Vagina (tissue), 2 donors: Measurements from ENCODE around the gene DNMBP. TPM values are rescaled to one million over a fixed set of nuclear protein-coding genes. Genes with fewer than 3 reads are reported as not detected.

Source experiments
- DNase-seq, 2 donors: peaks; one replicate each; pipeline ENCODE4 v3.0.0-alpha.2; 2017; ENCODE audit errors: extremely low spot score in 2 of 2
- H3K27ac ChIP-seq: fragments of 200-600 bp; sonication (generic); one replicate; pipeline ENCODE4 v1.5.1; 2019
- H3K27me3 ChIP-seq: fragments of 200-600 bp; sonication (generic); one replicate; pipeline ENCODE4 v1.5.1; 2019
- H3K36me3 ChIP-seq, 2 donors: fragments of 200-600 bp; sonication (generic); one replicate each; pipeline ENCODE4 v1.5.1; 2017 to 2019
- H3K4me1 ChIP-seq: fragments of 200-600 bp; sonication (generic); one replicate; pipeline ENCODE4 v1.5.1; 2019
- H3K4me3 ChIP-seq, 2 donors: fragments of 200-600 bp; sonication (generic); 1 replicate in 1 of 2; 2 replicates in 1 of 2; pipeline ENCODE4 v1.5.1; 2016 to 2019
- H3K9me3 ChIP-seq: fragments of 200-600 bp; sonication (generic); one replicate; pipeline ENCODE4 v1.5.1; 2019
- POLR2A ChIP-seq, 2 donors: fragments of 450-650 bp; IDR thresholded peaks; one replicate each; pipeline ENCODE4 v1.6.1; 2017; ENCODE audit warnings: antibody characterized with exemption in 2 of 2, mild to moderate bottlenecking in 2 of 2, moderate library complexity in 2 of 2
- POLR2AphosphoS5 ChIP-seq, 2 donors: sonication (generic); formaldehyde crosslinking; IDR thresholded peaks; one replicate each; pipeline ENCODE4 v1.9.0; 2017; ENCODE audit warnings: antibody characterized with exemption in 2 of 2, mild to moderate bottlenecking in 2 of 2, low read depth in 1 of 2; ENCODE audit not compliant: insufficient read depth in 1 of 2
- intact Hi-C: fragments of 100-400 bp; cut with DNase I; formaldehyde crosslinking; loops from one replicate; pipeline ENCODE4 v1.15.1; 2023
- total RNA-seq: library from RNA; depleted of rRNA; stranded (reverse); fragments of >200 nt; gene quantifications from one replicate; pipeline ENCODE4 v1.2.3, GENCODE V29; 2016
- TF ChIP-seq, protein P1 (sequence below), 3 experiments: fragments of 450-650 bp in 2 of 3; fragments of 200-600 bp in 1 of 3; sonication (generic) in 1 of 3; IDR thresholded peaks; one replicate each; pipeline ENCODE4 v1.5.1; 2017 to 2019; ENCODE audit warnings: antibody characterized with exemption in 3 of 3, mild to moderate bottlenecking in 2 of 3, moderate library complexity in 2 of 3

The DNMBP gene
- total RNA-seq, 1 donor from 2014 or later, result 31.9 TPM

DNA sequence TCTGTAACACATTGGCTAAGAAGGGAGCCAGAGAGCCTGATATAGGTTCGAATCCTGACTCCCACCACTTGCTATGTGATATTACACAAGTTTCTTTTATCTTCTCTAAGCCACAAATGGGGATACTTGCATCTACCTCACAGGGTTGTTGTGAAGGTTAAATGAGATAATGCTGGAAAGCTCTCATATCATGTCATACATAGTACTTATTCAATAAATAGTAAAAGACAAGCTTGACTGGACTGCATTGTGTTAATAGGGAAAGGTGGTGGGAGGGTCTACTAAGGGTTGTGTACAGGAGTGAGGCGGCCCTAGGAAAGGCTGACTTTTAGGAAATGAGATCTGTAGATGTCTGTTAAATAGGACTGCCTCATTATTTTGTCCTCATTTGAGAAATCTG lies 35.8 kb upstream of the DNMBP start:
- peak overlapping the region; percentile 77 for H3K27ac ChIP-seq
- H3K4me1 ChIP-seq, result peaks cover 46% of the 10 kb centered on the region
- no peak for DNase-seq
- TF ChIP-seq POLR2A (IDR thresholded peaks at IDR 0.05) (no peak), POLR2AphosphoS5 (IDR thresholded peaks at IDR 0.05; ENCODE audit: insufficient read depth in 1 of 2, low read depth in 1 of 2) (no peak)
- TF ChIP-seq, protein P1, sequence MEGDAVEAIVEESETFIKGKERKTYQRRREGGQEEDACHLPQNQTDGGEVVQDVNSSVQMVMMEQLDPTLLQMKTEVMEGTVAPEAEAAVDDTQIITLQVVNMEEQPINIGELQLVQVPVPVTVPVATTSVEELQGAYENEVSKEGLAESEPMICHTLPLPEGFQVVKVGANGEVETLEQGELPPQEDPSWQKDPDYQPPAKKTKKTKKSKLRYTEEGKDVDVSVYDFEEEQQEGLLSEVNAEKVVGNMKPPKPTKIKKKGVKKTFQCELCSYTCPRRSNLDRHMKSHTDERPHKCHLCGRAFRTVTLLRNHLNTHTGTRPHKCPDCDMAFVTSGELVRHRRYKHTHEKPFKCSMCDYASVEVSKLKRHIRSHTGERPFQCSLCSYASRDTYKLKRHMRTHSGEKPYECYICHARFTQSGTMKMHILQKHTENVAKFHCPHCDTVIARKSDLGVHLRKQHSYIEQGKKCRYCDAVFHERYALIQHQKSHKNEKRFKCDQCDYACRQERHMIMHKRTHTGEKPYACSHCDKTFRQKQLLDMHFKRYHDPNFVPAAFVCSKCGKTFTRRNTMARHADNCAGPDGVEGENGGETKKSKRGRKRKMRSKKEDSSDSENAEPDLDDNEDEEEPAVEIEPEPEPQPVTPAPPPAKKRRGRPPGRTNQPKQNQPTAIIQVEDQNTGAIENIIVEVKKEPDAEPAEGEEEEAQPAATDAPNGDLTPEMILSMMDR (IDR thresholded peaks at IDR 0.05), result no peak
- intact Hi-C loops, result loop anchor here (2.0 kb wide), 1 partner anchor 199 kb away; no protein-coding TSS in a partner anchor
- no peaks in the 10 kb centered on the region for H3K27me3 ChIP-seq
- H3K9me3 ChIP-seq, result no peaks in the 10 kb centered on the region
- no peak overlapping the region for H3K4me3 ChIP-seq
- no peaks in the 10 kb centered on the region for H3K36me3 ChIP-seq

DNA sequence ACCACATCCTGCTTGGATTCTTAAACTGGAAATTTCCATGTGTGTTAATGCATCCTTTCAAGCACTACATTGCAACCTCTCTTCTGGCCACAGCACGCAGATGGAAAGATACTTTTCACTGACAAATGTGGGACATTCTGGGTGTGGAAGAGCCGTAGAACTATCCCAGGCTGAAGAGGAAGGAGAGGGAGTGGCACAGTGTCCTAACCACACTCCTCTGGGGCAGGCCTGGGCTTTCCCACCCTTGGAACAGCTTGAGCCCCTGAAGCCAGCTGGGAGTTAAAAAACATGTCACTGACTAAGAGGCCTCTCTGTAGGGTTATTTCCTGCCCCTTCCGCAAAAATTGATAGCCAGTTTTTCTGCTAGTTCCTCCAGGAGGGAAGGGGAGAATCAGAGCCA lies 34.0 kb upstream of the DNMBP start:
- intact Hi-C loops, result loop anchor here (2.0 kb wide), 1 partner anchor 197 kb away; no protein-coding TSS in a partner anchor
- H3K36me3 ChIP-seq, result no peaks in the 10 kb centered on the region
- no peaks in the 10 kb centered on the region for H3K9me3 ChIP-seq
- TF ChIP-seq, protein P1 (IDR thresholded peaks at IDR 0.05), result no peak
- TF ChIP-seq POLR2A (IDR thresholded peaks at IDR 0.05) (no peak), POLR2AphosphoS5 (IDR thresholded peaks at IDR 0.05; ENCODE audit: insufficient read depth in 1 of 2, low read depth in 1 of 2) (no peak)
- H3K4me1 ChIP-seq, result peaks cover 46% of the 10 kb centered on the region
- H3K27me3 ChIP-seq, result no peaks in the 10 kb centered on the region
- no peak overlapping the region for H3K4me3 ChIP-seq
- peak overlapping the region; percentile 77 for H3K27ac ChIP-seq
- DNase-seq, result no peak

GRCh38 chr10:100043344-100043743 lies 33.6 kb upstream of the DNMBP start:
- DNase-seq, result no peak
- H3K4me1 ChIP-seq, result peaks cover 46% of the 10 kb centered on the region
- peak overlapping the region; percentile 77 for H3K27ac ChIP-seq
- H3K36me3 ChIP-seq, result no peaks in the 10 kb centered on the region
- H3K27me3 ChIP-seq, result no peaks in the 10 kb centered on the region
- no peaks in the 10 kb centered on the region for H3K9me3 ChIP-seq
- H3K4me3 ChIP-seq, result no peak overlapping the region
- intact Hi-C loops, result no loop called here
- TF ChIP-seq POLR2AphosphoS5 (IDR thresholded peaks at IDR 0.05; ENCODE audit: insufficient read depth in 1 of 2, low read depth in 1 of 2), result peak in 1 of 2 donors; percentile 47
- no peak for TF ChIP-seq POLR2A (IDR thresholded peaks at IDR 0.05)
- TF ChIP-seq, protein P1 (IDR thresholded peaks at IDR 0.05), result no peak

DNA sequence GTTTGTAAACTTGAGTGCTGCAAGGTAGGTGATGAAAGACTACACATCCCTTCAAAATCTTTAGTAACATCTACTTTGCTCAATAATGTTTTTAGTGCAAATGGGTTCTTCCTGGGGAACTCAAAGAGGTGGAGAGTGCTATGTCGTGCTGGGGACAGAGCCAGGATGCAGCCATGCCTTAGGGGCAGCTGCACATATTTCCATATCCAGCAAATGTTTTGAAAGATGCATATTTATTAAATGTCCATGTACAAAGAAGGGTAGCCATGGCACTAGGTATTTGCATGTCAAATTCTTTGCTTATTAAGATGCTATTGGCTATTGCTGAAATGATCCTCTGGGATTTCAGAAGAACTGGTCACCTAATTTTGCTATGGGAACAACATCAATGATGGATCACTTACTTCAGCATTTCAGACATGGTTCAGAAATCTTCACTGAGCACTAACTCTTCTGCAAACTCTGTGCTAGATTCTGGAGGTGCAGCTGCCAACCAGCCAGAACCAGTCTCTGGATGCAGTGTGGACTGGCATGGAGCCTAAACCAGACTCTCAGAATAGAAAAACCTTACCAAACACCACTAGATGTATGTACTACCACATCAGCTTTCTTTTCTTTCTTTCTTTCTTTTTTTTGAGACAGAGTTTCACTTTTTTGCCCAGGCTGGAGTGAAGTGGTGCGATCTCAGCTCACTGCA lies 31.7 kb upstream of the DNMBP start:
- intact Hi-C loops, result no loop called here
- Histone ChIP-seq H3K27me3 (no peaks in the 10 kb centered on the region), H3K27ac (no peak overlapping the region), H3K4me3 (no peak overlapping the region), H3K4me1 (peaks cover 46% of the 10 kb centered on the region), H3K36me3 (no peaks in the 10 kb centered on the region), H3K9me3 (no peaks in the 10 kb centered on the region)
- no peak for DNase-seq
- TF ChIP-seq POLR2AphosphoS5 (IDR thresholded peaks at IDR 0.05; ENCODE audit: insufficient read depth in 1 of 2, low read depth in 1 of 2), result no peak

DNA sequence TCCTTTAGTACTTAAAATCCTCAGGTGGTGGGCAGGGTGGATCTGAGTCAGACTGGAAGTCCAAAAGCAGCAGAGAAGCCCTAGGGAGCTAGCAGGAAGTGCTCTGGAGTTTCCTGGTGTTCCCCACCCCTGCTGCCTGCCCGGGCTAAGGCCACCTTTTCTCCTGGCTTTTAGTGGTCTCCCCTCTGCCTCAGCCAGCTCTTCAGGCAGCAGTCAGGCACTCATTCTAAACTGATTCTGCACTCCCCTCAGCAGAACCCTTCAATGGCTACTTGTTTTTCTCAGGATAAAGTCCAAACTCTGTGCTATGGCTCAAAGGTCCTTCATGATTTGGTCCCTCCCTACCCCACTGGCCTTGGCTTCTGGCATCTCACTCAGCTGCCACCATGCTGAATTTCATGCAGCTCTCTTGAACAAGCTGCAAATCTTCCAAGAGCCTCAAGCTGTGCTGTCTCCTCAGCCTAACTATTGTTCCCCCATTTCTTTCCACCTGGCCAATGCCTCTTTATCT lies 28.9 kb upstream of the DNMBP start:
- Histone ChIP-seq H3K27ac (no peak overlapping the region), H3K4me3 (no peak overlapping the region), H3K9me3 (no peaks in the 10 kb centered on the region), H3K27me3 (no peaks in the 10 kb centered on the region), H3K4me1 (peaks cover 20% of the 10 kb centered on the region), H3K36me3 (no peaks in the 10 kb centered on the region)
- DNase-seq, result no peak
- TF ChIP-seq POLR2AphosphoS5 (IDR thresholded peaks at IDR 0.05; ENCODE audit: insufficient read depth in 1 of 2, low read depth in 1 of 2) (no peak), POLR2A (IDR thresholded peaks at IDR 0.05) (no peak)
- TF ChIP-seq, protein P1 (IDR thresholded peaks at IDR 0.05), result no peak
- intact Hi-C loops, result no loop called here
